AG08396 (cell line): ENCODE measurements around the gene UNC13D.

Source experiments
- DNase-seq: peaks from one replicate; pipeline ENCODE4 v3.0.0; 2012; ENCODE audit warnings: low spot score, mixed read lengths

Gene UNC13D

GRCh38 chr17:75834279-75834920 lies 9.8 kb downstream of the UNC13D start:
- no peak for DNase-seq

GRCh38 chr17:75832652-75833400 lies 11.4 kb downstream of the UNC13D start:
- no peak for DNase-seq

DNA sequence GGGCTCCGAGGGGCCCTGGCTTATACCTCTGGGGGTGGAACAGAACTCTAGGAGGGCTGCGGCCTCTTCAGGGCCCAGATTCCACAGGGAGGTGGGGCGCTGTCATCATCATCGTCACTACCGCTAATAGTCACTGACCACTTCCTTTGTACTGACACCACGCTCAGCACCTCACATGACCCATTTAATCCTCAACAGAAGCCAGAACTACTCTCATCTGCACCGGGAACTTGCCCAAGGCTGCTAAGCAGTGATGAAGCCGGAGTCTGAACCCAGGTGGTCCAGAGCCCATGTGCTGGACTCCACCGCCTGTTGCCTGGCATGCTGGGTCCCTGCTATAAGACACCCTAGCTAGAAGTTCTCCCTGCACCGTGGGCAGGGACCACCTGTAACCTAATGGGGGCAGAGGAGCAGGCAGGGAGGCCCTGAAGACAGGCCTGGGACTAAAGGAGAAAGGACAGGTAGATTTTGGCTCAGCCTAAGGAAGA lies 12.0 kb downstream of the UNC13D start:
- DNase-seq = peak; percentile 70

DNA sequence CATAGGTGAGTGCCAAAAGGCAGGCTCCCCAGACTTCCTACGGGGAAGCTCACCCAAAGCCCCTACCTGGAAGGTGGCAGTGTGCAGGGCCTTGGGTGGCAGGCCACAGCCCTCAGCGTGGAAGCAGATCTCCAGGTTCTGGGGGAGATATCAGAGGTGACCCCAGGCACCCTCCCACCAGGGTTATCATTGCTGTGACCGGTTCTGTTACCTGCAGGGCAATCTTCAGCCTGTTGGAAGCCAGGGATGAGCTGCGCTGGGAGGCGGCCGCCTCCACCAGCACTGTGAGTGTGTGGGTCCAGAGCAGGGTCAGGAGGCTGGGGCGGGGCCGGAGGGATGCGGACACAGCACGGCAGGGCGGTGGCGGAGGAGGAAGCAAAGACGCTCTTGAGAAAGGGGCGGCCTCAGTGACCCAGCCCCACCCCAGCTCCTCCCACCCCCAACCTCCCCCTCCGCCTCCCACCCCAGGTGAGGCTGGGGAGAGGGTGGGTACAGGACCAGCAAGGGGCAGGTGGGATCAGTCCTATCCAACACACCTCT lies 13.1 kb downstream of the UNC13D start:
- no peak for DNase-seq

DNA sequence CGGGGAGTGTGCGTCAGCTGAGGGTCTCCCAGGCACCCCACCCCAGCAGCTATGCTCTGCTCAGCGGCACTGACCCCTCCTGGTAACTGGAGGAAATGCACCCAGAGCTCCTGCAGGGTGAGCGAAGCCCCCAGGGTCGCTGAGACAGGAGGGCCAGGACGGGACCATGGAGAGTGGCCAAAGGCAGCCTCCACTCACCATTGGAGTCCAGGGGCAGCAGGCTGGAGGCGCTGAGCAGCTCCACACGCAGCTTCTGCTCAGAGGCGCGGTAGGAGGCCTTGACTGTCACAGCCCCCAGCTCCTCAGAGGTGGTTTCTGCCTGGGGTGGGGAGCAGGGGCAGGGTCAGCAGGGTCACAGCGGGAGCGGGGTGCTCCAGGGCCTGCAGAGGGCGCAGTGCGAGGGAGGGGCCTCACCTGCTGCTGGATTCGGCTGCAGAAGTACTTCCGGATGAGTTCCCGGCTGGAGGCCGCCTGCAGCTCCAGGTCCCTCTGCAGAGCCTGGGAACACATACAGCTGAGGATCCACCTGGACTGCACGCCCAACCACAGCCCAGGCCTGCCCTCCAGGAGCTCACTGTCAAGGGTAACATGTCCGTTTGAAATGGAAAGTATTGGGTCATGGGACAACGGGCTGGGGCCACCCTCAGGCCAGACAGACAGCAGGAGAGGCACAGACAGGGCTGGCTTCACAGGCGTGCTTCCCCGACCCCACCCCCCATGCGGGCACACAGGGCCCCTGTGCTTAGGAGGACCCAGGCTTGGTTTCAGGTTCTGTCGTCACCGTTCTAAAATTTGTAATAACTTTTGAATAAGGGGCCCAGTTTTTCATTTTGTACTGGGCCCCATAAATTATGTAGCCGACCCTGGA lies 13.8 kb downstream of the UNC13D start:
- peak; percentile 61 for DNase-seq

DNA sequence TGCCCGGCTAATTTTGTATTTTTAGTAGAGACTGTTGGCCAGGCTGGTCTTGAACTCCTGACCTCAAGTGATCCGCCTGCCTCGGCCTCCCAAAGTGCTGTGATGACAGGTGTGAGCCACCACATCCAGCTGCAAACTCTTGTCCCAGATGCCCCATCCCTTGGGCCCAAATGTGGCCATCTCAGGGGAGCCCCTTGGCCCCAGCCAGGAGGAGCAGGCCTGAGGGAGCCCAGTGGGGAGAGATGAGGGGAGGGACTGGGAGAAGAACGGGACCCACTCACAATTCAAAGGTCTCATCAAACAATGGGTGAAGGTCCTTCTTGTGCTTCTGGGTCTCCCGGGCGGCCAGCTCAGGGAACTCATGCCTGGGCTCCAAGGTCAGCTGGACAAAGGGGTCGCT lies 14.5 kb downstream of the UNC13D start:
- DNase-seq = no peak

DNA sequence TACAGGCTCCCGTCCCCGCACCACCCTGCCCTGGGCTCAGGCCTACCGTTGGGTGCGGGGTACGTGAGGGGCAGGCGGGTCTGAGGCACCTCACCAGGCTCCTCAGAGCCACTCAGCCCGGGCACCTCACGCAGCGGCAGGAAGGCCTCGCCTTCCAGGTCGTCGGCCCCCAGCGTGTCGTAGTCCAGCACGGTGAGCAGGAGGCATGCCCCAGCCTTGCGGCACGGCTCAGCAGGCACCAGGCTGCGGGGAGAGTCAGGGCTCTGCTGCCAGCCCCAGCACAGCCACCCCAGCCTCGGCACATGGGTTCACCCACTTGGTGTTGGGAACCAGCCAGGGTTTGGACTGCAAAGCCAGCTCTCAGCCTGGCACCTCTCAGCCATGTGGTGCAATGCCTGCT lies 15.5 kb downstream of the UNC13D start:
- DNase-seq = no peak

DNA sequence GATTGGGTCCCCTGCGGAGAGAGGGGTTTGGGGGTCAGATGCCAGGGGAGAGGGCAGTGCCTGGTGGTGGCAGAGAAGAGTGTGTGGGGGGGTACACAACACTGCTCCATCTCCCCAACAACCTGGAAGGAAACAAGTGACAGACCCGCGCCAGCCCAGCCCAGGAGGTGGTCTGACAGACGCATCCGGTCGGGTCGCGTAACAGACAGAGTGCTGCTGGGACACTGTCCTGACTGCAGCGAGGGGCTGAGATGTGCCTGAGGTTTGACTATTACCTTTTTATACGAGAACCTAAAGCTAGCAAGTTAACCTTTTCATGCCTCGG lies 16.2 kb downstream of the UNC13D start:
- DNase-seq = no peak

DNA sequence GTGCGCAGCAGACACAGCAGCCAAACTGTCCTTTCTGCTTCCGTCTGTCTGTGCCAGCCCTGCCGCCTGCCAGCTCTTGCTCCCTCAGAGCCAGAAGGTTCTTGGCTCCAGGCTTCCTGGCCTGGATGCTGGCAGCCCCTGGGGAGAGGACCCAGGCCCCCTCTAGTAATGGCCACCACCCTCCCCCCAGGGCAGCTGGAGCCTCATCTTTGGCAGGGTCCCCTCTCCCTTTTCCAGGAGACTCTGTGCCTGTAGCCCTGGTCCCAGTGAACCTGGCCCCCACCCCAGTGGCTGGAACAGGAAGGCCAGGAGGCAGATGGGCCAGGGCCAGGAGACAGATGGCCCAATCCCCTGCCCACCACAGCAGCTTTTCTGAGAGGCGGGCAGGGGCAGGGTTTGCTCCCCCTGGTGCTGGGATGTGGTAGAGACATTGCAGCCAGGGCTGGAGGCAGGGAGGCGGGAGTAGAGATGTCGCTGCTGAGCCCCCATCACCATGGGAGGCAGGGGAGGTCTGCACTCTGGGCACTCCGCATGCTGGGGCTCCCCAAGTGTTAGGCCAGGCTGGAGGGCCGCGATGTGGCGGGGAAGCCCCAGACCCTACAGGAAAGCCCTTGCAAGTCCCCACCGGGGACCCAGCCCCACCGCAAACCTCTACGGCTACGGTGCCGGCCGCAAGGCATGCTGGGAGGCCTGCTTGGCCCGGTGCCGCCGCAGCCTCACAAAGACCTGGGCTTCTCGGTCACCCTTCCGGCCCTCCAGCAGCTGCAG lies 16.7 kb downstream of the UNC13D start:
- DNase-seq = peak; percentile 91

DNA sequence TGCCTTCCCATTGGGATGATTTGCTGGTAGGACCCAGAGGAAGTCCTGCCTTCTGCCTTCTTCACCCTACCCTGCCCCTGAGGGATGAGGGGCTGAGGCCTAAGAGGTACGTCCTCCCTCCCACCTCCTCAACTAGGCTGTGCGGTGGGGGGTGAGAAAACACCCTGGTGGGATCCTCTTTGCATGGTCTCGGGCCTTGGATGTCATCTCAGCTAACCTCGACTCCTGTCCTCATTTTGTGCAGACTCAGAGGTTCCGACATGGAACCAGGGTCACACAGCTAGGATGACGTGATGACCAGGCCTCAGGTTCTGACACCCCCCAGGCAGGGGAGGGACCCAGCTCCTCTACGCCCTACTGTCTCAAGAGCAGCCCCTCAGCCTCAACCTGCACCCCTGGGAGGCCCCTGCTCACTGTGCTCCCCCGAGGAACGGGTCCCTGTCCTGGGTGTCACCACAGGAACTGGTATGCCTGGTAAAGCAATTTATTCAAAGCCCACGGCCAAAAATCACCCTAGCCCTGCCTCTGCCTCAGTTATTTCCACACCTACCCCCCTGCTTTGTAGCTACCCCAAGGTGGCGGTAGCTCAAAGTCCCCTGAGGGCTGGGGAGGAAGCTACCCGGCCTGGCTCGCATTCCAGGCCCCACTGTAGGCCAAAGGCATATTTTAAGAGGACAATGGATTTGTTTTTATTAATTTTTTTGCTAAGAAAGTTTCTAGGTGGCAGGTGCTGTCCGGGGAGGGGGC lies 17.5 kb downstream of the UNC13D start:
- DNase-seq = no peak

DNA sequence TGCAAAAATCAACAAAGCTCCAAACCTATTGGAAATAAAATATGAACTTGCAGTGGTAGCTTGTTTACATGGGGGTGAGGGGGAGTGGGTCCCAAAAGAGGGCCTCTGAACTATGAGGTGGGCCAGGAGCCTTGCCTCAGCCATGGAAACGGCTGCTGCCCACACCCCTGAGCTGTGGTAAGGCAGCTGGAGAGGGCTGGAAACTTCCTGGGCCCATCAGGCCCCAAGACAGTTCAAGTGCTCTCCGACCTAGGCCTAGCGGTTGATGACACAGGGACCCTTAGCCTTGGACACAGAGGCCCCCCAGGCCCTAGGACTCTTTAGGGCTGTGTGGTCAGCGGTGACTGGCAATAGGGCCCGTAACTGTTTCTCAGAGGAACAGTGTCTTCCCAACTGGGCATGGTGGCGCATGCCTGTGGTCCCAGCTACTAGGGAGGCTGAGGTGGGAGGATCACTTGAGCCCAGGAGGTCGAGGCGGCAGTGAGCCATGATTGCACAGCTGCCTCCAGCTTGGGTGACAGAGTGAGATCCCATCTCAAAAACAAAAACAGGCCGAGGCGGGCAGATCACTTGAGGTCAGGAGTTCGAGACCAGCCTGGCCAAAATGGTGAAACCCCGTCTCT lies 18.3 kb downstream of the UNC13D start:
- no peak for DNase-seq

DNA sequence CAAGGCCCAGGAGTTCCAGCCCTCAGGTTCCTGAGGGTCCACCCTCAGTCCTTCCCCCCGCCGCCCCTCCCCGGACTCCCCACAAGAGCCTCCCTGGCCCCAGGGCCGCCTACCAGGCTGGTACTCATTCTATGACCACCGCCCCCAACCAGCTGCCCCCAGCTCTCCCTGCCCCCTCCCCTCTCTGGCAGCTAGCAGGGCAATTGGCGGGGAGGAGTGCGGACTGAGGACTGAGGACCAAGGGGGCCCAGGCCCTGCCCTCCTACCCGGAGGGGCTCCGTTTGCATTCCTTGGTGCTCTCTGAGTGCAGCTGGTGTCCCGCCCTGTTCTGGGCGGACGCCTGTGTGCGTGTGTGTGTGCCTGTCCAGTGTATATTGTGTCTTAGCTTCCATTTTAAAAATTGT lies 19.1 kb downstream of the UNC13D start:
- DNase-seq = no peak

GRCh38 chr17:75824666-75825065 lies 19.5 kb downstream of the UNC13D start:
- DNase-seq = no peak

GRCh38 chr17:75824050-75824552 lies 20.1 kb downstream of the UNC13D start:
- DNase-seq = no peak

GRCh38 chr17:75823257-75824041 lies 20.8 kb downstream of the UNC13D start:
- no peak for DNase-seq

GRCh38 chr17:75822800-75823166 lies 21.4 kb downstream of the UNC13D start:
- DNase-seq = no peak

DNA sequence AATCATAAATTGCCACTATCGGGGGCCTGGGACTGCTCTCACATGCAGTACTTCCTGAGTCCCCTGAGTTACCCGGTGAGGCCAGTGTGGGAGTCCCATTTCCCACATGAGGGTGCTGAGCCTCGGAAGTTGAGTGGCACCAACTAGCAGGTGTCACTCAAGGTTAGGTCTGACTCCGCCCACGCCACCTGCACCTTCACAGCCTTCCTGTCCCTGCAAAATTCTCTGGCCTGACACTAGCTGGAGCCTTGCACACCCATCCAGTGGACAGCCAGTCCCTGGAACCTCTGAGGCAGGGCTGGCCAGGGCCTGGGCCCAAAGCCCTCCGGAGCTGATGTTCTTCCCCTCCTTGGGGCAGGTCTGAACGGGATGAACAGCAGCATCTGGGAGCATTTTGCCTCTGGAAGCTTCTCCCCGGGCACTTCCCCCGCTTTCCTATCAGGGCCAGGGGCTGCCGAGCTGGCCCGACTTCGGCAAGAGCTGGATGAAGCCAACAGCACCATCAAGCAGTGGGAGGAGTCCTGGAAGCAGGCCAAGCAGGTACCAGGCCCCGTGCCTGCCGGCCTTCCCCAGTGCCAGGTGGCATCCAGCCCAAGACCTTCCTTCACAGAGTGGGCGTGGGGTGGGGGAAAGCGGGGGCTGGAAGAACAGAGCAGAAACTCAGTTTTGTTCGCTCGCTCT lies 21.9 kb downstream of the UNC13D start:
- no peak for DNase-seq

GRCh38 chr17:75821552-75821951 lies 22.7 kb downstream of the UNC13D start:
- DNase-seq = no peak
